Pancreas (tissue), 10 donors: Measurements from ENCODE around the gene KDSR. TPM values are rescaled to one million over a fixed set of nuclear protein-coding genes. Genes with fewer than 3 reads are reported as not detected.

Experiments
- ATAC-seq, 4 donors: fragments of 200-7000 bp; cut with Tn5 transposase; one replicate each; pipeline versions ENCODE4 v1.8.0 to v1.9.1; 2020; ENCODE audit warnings: mild to moderate bottlenecking in 4 of 4, moderate library complexity in 4 of 4
- DNase-seq, 6 donors: peaks; one replicate each; pipeline ENCODE4 v3.0.0-alpha.2; 2020
- FAIRE-seq: peaks from 2 replicates; lab custom pipeline; 2012; peaks lifted over from hg19 to GRCh38; lab: Jason Lieb, UNC
- H3K27ac ChIP-seq, 4 donors: fragments of 200-600 bp; sonication (generic); 1 replicate in 3 of 4; 2 replicates in 1 of 4; pipeline versions ENCODE4 v1.5.0 to v1.8.0; 2020
- H3K27me3 ChIP-seq, 4 donors: fragments of 200-600 bp; one replicate each; pipeline ENCODE4 v1.8.0; 2021
- H3K36me3 ChIP-seq, 3 donors: fragments of 200-600 bp; sonication (generic) in 1 of 3; one replicate each; pipeline versions ENCODE4 v1.5.0 to v1.8.0; 2020 to 2021
- H3K4me1 ChIP-seq, 3 donors: fragments of 200-600 bp; one replicate each; pipeline ENCODE4 v1.8.0; 2021
- H3K4me3 ChIP-seq, 4 donors: fragments of 200-600 bp; sonication (generic) in 2 of 4; one replicate each; pipeline versions ENCODE4 v1.5.0 to v1.8.0; 2020 to 2021
- H3K9me3 ChIP-seq, 4 donors: fragments of 200-600 bp; one replicate each; pipeline ENCODE4 v1.8.0; 2021
- WGBS, 2 donors: extraction: QIAGEN DNeasy Blood & Tissue Kit; methylation state at CpG; one replicate each; pipeline ENCODE4 v1.1.7; 2013; 5-methylcytosine and 5-hydroxymethylcytosine counted together
- intact Hi-C, 3 donors: fragments of 100-400 bp; cut with DNase I; formaldehyde crosslinking; loops; one replicate each; pipeline versions ENCODE4 v1.11.1 to v1.14.2; 2022
- polyA plus RNA-seq, 2 donors: library from polyadenylated mRNA; stranded (reverse); fragments of 200-250 nt; gene quantifications; one replicate each; pipeline ENCODE4 v1.2.3, GENCODE V29; 2013
- total RNA-seq, 6 donors: library from RNA; stranded (reverse); fragmentation: NEBNext Ultra II Directional in 4 of 6; extraction: Animal tissue kit (Norgen Biotek cat#: 25700) in 4 of 6; gene quantifications; one replicate each; pipeline versions ENCODE4 v1.2.1 to v1.2.4, GENCODE V29; 2021 to 2023
- TF ChIP-seq, protein P1 (sequence below), 4 donors: fragments of 200-600 bp; sonication (generic) in 3 of 4; IDR thresholded peaks; one replicate each; pipeline versions ENCODE4 v1.5.0 to v1.8.0; 2021; ENCODE audit warnings: antibody characterized with exemption in 4 of 4
- donor health status: healthy with polysubstance abuse.
- donor health status: DM: no; HTN: no; CAD: no; lungs with moderate emphysema.
- donor health status: DM: no; HTN: no; CAD: no.
- donor health status: control.
- donor health status: control.
- donor health status: Bipolar disorder and iron deficiency.
- donor health status: DM: yes; HTN: yes; CAD: no.
- donor health status: DM: no; HTN: no; CAD: no.
- donor health status: DM: no; HTN: no; CAD: no.
- donor health status: DM: yes; HTN: yes; CAD: no.

KDSR gene
- total and polyA plus RNA-seq, 8 donors = 4.8 to 37.2 (median 20.4) TPM

DNA sequence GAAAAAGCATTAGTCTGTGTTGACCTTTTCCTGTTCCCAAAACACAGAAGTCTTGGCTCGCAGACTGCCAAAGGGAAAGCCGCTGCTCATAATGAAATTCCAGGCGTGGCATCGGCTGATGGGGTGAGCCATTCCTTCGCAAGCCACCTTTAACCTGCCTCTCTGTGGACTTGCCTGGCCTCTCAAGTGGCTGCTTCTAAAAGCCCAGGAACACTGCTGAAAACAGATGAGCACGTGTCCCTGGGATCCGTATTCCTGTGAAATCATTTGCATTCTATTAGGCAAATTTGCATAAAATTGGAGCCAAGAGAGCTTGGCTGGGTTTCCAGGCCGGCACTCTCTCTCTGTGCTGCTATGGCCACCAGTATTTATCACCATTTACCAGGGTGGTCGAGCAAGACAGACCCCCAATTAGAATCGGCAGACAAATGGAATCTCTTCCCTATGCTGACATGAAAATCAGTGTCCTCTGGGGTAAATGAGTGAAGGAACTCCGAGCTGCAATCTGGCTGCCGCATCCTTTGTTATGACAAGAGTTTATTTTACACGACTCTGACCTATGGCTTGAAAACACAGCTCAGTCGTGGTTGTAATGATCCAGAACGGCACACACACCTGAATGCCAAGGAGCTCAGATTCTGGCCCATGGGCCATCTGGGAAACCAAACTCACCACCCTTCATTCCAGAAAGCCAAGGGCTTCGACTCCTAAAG is 69.2 kb downstream of the KDSR start:
- no peak for ATAC-seq
- FAIRE-seq = no peak
- H3K27me3 ChIP-seq = no peaks in the 10 kb centered on the region
- H3K4me1 ChIP-seq = no peaks in the 10 kb centered on the region
- no peak overlapping the region for H3K4me3 ChIP-seq
- TF ChIP-seq, protein P1, sequence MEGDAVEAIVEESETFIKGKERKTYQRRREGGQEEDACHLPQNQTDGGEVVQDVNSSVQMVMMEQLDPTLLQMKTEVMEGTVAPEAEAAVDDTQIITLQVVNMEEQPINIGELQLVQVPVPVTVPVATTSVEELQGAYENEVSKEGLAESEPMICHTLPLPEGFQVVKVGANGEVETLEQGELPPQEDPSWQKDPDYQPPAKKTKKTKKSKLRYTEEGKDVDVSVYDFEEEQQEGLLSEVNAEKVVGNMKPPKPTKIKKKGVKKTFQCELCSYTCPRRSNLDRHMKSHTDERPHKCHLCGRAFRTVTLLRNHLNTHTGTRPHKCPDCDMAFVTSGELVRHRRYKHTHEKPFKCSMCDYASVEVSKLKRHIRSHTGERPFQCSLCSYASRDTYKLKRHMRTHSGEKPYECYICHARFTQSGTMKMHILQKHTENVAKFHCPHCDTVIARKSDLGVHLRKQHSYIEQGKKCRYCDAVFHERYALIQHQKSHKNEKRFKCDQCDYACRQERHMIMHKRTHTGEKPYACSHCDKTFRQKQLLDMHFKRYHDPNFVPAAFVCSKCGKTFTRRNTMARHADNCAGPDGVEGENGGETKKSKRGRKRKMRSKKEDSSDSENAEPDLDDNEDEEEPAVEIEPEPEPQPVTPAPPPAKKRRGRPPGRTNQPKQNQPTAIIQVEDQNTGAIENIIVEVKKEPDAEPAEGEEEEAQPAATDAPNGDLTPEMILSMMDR (IDR thresholded peaks at IDR 0.05) = no peak
- intact Hi-C loops = no loop called here
- H3K36me3 ChIP-seq = no peaks in the 10 kb centered on the region
- DNase-seq = no peak
- no peak overlapping the region for H3K27ac ChIP-seq
- no peaks in the 10 kb centered on the region for H3K9me3 ChIP-seq
- 68 to 72% methylated on average over 16 of the region's 16 CpGs for WGBS, 2 donors

DNA sequence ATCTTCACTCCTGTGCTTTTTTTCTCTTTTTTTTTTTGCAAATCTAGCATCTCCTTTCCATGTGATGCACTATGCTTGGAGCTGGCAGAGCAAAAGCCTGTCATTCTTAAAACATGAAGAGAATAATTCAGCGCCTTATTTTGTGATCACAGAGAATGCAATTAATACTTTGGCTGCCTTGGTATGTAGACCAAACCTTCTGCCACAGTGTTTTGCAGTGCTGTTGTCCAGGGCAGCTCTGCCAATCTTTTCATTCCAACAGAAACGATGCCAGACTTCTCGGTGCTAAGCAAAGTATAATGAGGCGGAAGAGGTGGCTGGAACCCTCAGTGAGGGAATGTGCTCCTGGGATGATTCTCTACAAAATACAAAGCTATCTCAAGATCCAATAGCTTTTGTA is 73.1 kb downstream of the KDSR start:
- TF ChIP-seq, protein P1 (IDR thresholded peaks at IDR 0.05) = no peak
- no peak for ATAC-seq

DNA sequence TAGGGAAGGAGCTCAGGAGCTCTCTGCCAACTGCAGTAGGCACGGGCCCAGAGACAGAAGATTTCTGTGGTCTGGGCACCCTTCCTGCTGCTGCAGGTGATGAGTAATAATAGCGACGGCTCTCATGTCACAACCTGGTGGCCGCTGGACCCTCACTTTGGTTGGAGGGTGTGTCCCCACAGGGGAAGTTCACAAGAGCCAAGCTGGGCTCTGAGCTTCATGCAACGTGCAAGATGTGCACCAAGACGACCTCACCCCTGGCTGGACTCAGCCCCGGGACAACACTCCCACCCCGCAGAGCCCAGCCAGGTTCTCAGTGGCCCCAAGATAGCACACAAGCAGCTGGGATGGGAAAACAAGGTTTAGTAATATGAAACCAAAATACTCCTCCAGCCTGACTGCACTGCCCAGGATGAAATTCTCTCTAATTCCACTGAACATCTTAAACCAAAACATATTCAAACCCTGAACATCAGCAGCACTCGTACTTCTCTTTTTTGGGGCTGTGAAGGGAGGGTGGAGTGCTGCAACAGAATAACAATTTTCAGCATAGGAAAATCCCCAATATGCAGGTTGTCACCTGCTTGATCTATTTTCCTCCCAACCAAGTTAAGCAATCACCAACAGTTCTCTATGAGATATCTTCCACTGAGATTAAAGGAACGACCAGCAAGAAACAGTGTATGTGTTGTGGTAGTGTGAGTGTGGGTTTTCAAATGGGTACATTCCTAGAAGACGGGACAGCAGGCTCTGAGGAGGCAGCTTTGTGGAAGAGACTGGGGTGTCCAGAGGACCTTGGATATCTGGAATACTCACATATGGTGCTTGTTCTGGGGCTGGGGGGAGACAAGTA is 73.9 kb downstream of the KDSR start:
- Histone ChIP-seq H3K4me3 (no peak overlapping the region), H3K4me1 (no peaks in the 10 kb centered on the region), H3K9me3 (no peaks in the 10 kb centered on the region), H3K27ac (no peak overlapping the region), H3K27me3 (no peaks in the 10 kb centered on the region), H3K36me3 (no peaks in the 10 kb centered on the region)
- ATAC-seq = no peak
- TF ChIP-seq, protein P1 (IDR thresholded peaks at IDR 0.05) = no peak
- FAIRE-seq = no peak
- intact Hi-C loops = no loop called here
- no peak for DNase-seq
- 56 to 73% methylated on average over 11 of the region's 11 CpGs for WGBS, 2 donors

More for the DNA sequence above, 73.1 kb downstream of the KDSR start:
- intact Hi-C loops = no loop called here
- no peaks in the 10 kb centered on the region for H3K4me1 ChIP-seq
- H3K27me3 ChIP-seq = no peaks in the 10 kb centered on the region
- no peak overlapping the region for H3K4me3 ChIP-seq
- no peak for FAIRE-seq
- H3K36me3 ChIP-seq = no peaks in the 10 kb centered on the region
- no peak overlapping the region for H3K27ac ChIP-seq
- DNase-seq = no peak
- 80 to 82% methylated on average over 4 of the region's 4 CpGs for WGBS, 2 donors
- no peaks in the 10 kb centered on the region for H3K9me3 ChIP-seq

DNA sequence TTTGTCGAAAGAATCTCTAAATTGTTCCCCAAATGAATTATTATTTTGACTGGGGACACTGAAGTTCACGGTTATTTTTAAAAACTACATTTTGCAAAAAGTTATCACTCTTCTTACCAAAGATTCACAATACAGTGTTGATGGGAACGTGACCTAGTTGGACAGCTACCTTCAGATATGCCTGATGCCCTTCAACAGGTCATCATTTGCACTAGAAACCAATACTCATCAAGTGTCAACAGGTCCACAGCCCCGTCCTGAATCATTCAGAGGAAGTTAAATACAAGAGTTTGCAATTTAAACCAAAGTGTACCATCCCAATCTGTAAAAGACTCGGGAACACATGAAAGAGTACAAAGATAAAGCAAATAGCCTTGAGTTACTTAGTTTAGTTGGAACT is 75.7 kb downstream of the KDSR start:
- FAIRE-seq = no peak
- Histone ChIP-seq H3K36me3 (no peaks in the 10 kb centered on the region), H3K27ac (no peak overlapping the region), H3K4me3 (no peak overlapping the region), H3K27me3 (no peaks in the 10 kb centered on the region), H3K9me3 (no peaks in the 10 kb centered on the region), H3K4me1 (no peaks in the 10 kb centered on the region)
- WGBS, 2 donors = 71 to 74% methylated on average over 5 of the region's 5 CpGs
- intact Hi-C loops = no loop called here
- TF ChIP-seq, protein P1 (IDR thresholded peaks at IDR 0.05) = no peak
- no peak for ATAC-seq
- DNase-seq = no peak
